Thyroid gland (tissue), 4 donors: ENCODE data around the gene DLX4.

Source experiments
- CTCF ChIP-seq, 6 experiments: fragments of 200-600 bp in 3 of 6; fragments of 450-650 bp in 3 of 6; sonication (generic) in 3 of 6; IDR thresholded peaks; one replicate each; pipeline ENCODE4 v1.5.1; 2016 to 2019; ENCODE audit warnings: antibody characterized with exemption in 6 of 6, mild to moderate bottlenecking in 2 of 6, inconsistent platforms in 1 of 6, moderate library complexity in 1 of 6
- POLR2A ChIP-seq, 2 donors: fragments of 450-650 bp; IDR thresholded peaks; one replicate each; pipeline ENCODE4 v1.6.1; 2017; ENCODE audit warnings: antibody characterized with exemption in 2 of 2, mild to moderate bottlenecking in 2 of 2, moderate library complexity in 1 of 2

- TF ChIP-seq CTCF (IDR thresholded peaks at IDR 0.05) (no peak), POLR2A (IDR thresholded peaks at IDR 0.05) (no peak)
Measured at GRCh38 chr17:49984776-49985175, 15.8 kb downstream of the DLX4 start.
